Liver (tissue), 9 donors: Measurements from ENCODE around the gene SVEP1. TPM values are rescaled to one million over a fixed set of nuclear protein-coding genes. Genes with fewer than 3 reads are reported as not detected.

Source experiments
- DNase-seq: peaks from one replicate; pipeline ENCODE4 v3.0.0-alpha.2; 2017; ENCODE audit warnings: low spot score
- H3K27ac ChIP-seq, 2 donors: one replicate each; pipeline ENCODE4 v1.7.0; 2013; ENCODE audit warnings: inconsistent platforms in 2 of 2, low read length in 2 of 2, control low read depth in 1 of 2, low read depth in 1 of 2, mild to moderate bottlenecking in 1 of 2
- H3K27me3 ChIP-seq, 4 donors: one replicate each; pipeline versions ENCODE4 v1.6.1 to v1.7.0; 2013; ENCODE audit warnings: low read length in 3 of 4, inconsistent platforms in 1 of 4, mild to moderate bottlenecking in 1 of 4, moderate library complexity in 1 of 4; ENCODE audit not compliant: control insufficient read depth in 4 of 4, insufficient read depth in 4 of 4
- H3K36me3 ChIP-seq, 4 donors: one replicate each; pipeline versions ENCODE4 v1.6.1 to v1.7.0; 2013; ENCODE audit warnings: low read length in 3 of 4, mild to moderate bottlenecking in 3 of 4, low read depth in 1 of 4, moderate library complexity in 1 of 4; ENCODE audit not compliant: control insufficient read depth in 4 of 4, insufficient read depth in 3 of 4
- H3K4me1 ChIP-seq, 4 donors: one replicate each; pipeline versions ENCODE4 v1.6.1 to v1.7.0; 2013; ENCODE audit warnings: low read length in 3 of 4, mild to moderate bottlenecking in 3 of 4, moderate library complexity in 1 of 4; ENCODE audit not compliant: control insufficient read depth in 4 of 4, insufficient read depth in 4 of 4
- H3K4me3 ChIP-seq, 3 donors: one replicate each; pipeline versions ENCODE4 v1.6.1 to v1.7.0; 2013; ENCODE audit warnings: low read length in 3 of 3, control low read depth in 1 of 3, low read depth in 1 of 3, mild to moderate bottlenecking in 1 of 3
- H3K9ac ChIP-seq, 2 donors: one replicate each; pipeline ENCODE4 v1.7.0; 2013; ENCODE audit warnings: low read length in 2 of 2, mild to moderate bottlenecking in 2 of 2, moderate library complexity in 2 of 2, control low read depth in 1 of 2, low read depth in 1 of 2
- H3K9me3 ChIP-seq, 4 donors: one replicate each; pipeline versions ENCODE4 v1.6.1 to v1.7.0; 2013; ENCODE audit warnings: low read length in 3 of 4; ENCODE audit not compliant: control insufficient read depth in 4 of 4
- ATF3 ChIP-seq: IDR thresholded peaks from 2 replicates; pipeline ENCODE4 v1.6.1; 2016; ENCODE audit warnings: antibody characterized with exemption
- EGR1 ChIP-seq, 2 donors: IDR thresholded peaks; 2 replicates each; pipeline ENCODE4 v1.6.1; 2016 to 2018; ENCODE audit warnings: antibody characterized with exemption in 2 of 2, low read depth in 2 of 2
- FOXA2 ChIP-seq: IDR thresholded peaks from 2 replicates; pipeline ENCODE4 v1.6.1; 2016; ENCODE audit warnings: antibody characterized with exemption
- GABPA ChIP-seq, 2 donors: IDR thresholded peaks in 1 of 2; conservative IDR thresholded peaks in 1 of 2; 2 replicates each; pipeline ENCODE4 v1.6.1; 2016; ENCODE audit warnings: antibody characterized with exemption in 2 of 2, mild to moderate bottlenecking in 1 of 2, moderate library complexity in 1 of 2
- HNF4G ChIP-seq: IDR thresholded peaks from 2 replicates; pipeline ENCODE4 v1.6.1; 2016; ENCODE audit warnings: antibody characterized with exemption
- JUND ChIP-seq, 2 donors: IDR thresholded peaks; 2 replicates each; pipeline ENCODE4 v1.6.1; 2016; ENCODE audit warnings: antibody characterized with exemption in 2 of 2
- NR2F2 ChIP-seq: IDR thresholded peaks from 2 replicates; pipeline ENCODE4 v1.6.1; 2016; ENCODE audit warnings: antibody characterized with exemption
- RAD21 ChIP-seq, 2 donors: IDR thresholded peaks; 2 replicates each; pipeline ENCODE4 v1.6.1; 2016; ENCODE audit warnings: antibody characterized with exemption in 2 of 2, mild to moderate bottlenecking in 2 of 2
- REST ChIP-seq: IDR thresholded peaks from 2 replicates; pipeline ENCODE4 v1.6.1; 2016; ENCODE audit warnings: antibody characterized with exemption, mild to moderate bottlenecking
- RXRA ChIP-seq, 2 donors: IDR thresholded peaks; 2 replicates each; pipeline ENCODE4 v1.6.1; 2017 to 2018; ENCODE audit warnings: antibody characterized with exemption in 2 of 2, mild to moderate bottlenecking in 1 of 2
- SP1 ChIP-seq: IDR thresholded peaks from 2 replicates; pipeline ENCODE4 v1.6.1; 2018; ENCODE audit warnings: antibody characterized with exemption, mild to moderate bottlenecking
- YY1 ChIP-seq: IDR thresholded peaks from 2 replicates; pipeline ENCODE4 v1.6.1; 2016; ENCODE audit warnings: antibody characterized with exemption, mild to moderate bottlenecking
- ZBTB33 ChIP-seq: IDR thresholded peaks from 2 replicates; pipeline ENCODE4 v1.6.1; 2016; ENCODE audit warnings: antibody characterized with exemption
- WGBS: extraction: QIAGEN DNeasy Blood & Tissue Kit; methylation state at CpG from one replicate; pipeline ENCODE4 v1.1.7; 2013; 5-methylcytosine and 5-hydroxymethylcytosine counted together
- polyA plus RNA-seq, 2 donors: library from polyadenylated mRNA; stranded (reverse) in 1 of 2; unstranded in 1 of 2; fragments of 200-250 nt in 1 of 2; fragments of >200 nt in 1 of 2; fragmentation: Nextera tagmentation in 1 of 2; extraction: Ambion mirVana in 1 of 2; gene quantifications; one replicate each; pipeline versions ENCODE4 v1.2.1 to v1.2.3, GENCODE V29; 2013 to 2015
- total RNA-seq, 2 donors: library from RNA; depleted of rRNA; stranded (reverse); fragments of >200 nt; gene quantifications; one replicate each; pipeline ENCODE4 v1.2.3, GENCODE V29; 2014
- TF ChIP-seq, protein P1 (sequence below): fragments of 150-350 bp; IDR thresholded peaks from 2 replicates; pipeline ENCODE4 v1.5.1; 2017; ENCODE audit warnings: improper control_type of control experiment, low read depth, low read length; ENCODE audit not compliant: missing input control
- donor health status: healthy.
- donor health status: healthy.
- donor health status: healthy.
- donor health status: healthy.
- donor health status: healthy.

SVEP1 gene
- total and polyA plus RNA-seq, 4 donors, result 0.58 to 7.5 (median 1.8) TPM

DNA sequence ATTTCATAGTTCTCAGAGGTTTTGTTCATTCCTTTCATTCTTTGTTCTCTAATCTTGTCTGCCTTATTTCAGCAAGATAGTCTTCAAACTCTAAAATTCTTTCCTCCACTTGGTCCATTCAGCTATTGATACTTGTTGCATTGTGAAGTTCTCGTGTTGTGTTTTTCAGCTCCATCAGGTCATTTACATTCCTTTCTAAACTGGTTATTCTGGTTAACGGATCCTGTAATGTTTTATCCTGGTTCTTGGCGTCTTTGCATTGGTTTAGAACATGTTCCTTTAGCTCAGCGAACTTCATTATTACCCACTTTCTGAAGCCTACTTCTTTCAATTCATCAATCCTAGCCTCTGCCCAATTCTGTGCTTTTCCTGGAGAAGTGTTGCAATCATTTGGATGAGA is 196.8 kb downstream of the SVEP1 start:
- 70% methylated on average over 4 of the region's 4 CpGs for WGBS
- Histone ChIP-seq H3K4me1 (no peaks in the 10 kb centered on the region), H3K27me3 (no peaks in the 10 kb centered on the region), H3K36me3 (no peaks in the 10 kb centered on the region), H3K27ac (no peak overlapping the region), H3K9me3 (no peaks in the 10 kb centered on the region), H3K4me3 (no peak overlapping the region), H3K9ac (no peak overlapping the region)
- TF ChIP-seq NR2F2 (no peak), HNF4G (no peak), ZBTB33 (no peak), GABPA (IDR thresholded peaks at IDR 0.05 in 1 of 2, conservative IDR thresholded peaks at IDR 0.05 in 1 of 2) (no peak), SP1 (no peak), FOXA2 (no peak), JUND (IDR thresholded peaks at IDR 0.05) (no peak), YY1 (no peak), ATF3 (no peak)
- TF ChIP-seq, protein P1, sequence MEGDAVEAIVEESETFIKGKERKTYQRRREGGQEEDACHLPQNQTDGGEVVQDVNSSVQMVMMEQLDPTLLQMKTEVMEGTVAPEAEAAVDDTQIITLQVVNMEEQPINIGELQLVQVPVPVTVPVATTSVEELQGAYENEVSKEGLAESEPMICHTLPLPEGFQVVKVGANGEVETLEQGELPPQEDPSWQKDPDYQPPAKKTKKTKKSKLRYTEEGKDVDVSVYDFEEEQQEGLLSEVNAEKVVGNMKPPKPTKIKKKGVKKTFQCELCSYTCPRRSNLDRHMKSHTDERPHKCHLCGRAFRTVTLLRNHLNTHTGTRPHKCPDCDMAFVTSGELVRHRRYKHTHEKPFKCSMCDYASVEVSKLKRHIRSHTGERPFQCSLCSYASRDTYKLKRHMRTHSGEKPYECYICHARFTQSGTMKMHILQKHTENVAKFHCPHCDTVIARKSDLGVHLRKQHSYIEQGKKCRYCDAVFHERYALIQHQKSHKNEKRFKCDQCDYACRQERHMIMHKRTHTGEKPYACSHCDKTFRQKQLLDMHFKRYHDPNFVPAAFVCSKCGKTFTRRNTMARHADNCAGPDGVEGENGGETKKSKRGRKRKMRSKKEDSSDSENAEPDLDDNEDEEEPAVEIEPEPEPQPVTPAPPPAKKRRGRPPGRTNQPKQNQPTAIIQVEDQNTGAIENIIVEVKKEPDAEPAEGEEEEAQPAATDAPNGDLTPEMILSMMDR, result no peak
- DNase-seq, result no peak

DNA sequence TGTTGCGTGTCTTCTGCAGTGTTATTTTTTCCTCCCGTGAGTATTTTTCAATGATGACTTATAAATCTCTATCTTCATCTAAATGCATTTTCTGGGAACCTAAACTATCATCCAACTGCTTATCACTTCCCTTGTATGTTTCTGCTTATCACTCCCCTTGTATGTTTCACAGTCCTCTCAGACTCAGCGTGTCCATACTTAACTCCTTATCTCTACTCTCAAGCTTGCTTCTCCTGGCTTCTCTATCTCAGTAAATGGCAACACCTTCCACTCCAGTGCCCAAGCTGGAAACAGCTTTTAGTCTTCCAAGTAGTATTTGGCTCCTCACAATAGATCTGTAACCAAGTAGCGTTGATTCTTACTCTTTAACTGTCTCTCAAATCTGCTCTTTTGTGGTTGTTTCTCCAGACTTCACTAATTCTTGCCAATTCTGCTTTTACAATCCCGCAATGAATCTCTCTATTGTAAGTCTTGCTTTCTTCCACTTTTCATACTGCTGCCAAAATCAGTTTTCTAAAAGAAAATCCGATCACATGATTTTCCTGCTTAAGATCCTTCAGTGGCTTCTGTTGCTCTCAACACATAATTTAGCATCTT is 208.0 kb downstream of the SVEP1 start:
- WGBS, result 89% methylated on average over 6 of the region's 6 CpGs

DNA sequence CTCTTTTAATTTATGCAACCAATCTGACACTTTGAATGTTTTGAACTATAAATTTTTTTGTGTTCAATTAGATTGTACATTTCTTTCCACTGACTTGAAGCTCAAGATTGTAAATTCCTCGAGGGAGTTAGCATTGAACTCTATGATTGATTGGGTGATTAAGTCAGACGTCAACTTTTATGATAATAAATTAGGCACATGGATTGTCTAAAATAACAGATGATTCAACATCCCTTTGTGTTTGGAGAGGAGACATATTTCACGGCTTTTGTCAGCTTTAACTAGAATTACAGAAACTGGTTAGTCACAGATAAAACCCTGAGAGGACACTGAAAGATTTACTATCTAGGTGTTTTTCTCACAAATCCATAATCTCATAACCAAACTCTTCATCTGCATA is 209.2 kb downstream of the SVEP1 start:
- Histone ChIP-seq H3K4me1 (no peaks in the 10 kb centered on the region), H3K4me3 (no peak overlapping the region), H3K27me3 (no peaks in the 10 kb centered on the region), H3K9ac (no peak overlapping the region), H3K9me3 (no peaks in the 10 kb centered on the region), H3K36me3 (no peaks in the 10 kb centered on the region), H3K27ac (no peak overlapping the region)
- 79% methylated on average over 3 of the region's 3 CpGs for WGBS
- DNase-seq, result no peak
- TF ChIP-seq SP1 (no peak), ATF3 (no peak), RAD21 (IDR thresholded peaks at IDR 0.05) (no peak), REST (no peak), HNF4G (no peak), EGR1 (IDR thresholded peaks at IDR 0.05; ENCODE audit: low read depth in 2 of 2) (no peak), JUND (IDR thresholded peaks at IDR 0.05) (no peak), ZBTB33 (no peak), YY1 (no peak), RXRA (IDR thresholded peaks at IDR 0.05) (no peak)
- TF ChIP-seq, protein P1, result no peak

More for the DNA sequence above, 208.0 kb downstream of the SVEP1 start:
- no peak for TF ChIP-seq RXRA (IDR thresholded peaks at IDR 0.05)
- no peak for TF ChIP-seq HNF4G
- DNase-seq, result no peak
- Histone ChIP-seq H3K9ac (no peak overlapping the region), H3K4me1 (no peaks in the 10 kb centered on the region), H3K9me3 (no peaks in the 10 kb centered on the region), H3K36me3 (no peaks in the 10 kb centered on the region), H3K27ac (no peak overlapping the region), H3K27me3 (no peaks in the 10 kb centered on the region), H3K4me3 (no peak overlapping the region)
